Vagina (tissue), 2 donors: ENCODE results near the gene BIRC6. TPM values are rescaled to one million over a fixed set of nuclear protein-coding genes. Genes with fewer than 3 reads are reported as not detected.

Source experiments
- DNase-seq, 2 donors: peaks; one replicate each; pipeline ENCODE4 v3.0.0-alpha.2; 2017; ENCODE audit errors: extremely low spot score in 2 of 2
- H3K27ac ChIP-seq: fragments of 200-600 bp; sonication (generic); one replicate; pipeline ENCODE4 v1.5.1; 2019
- H3K27me3 ChIP-seq: fragments of 200-600 bp; sonication (generic); one replicate; pipeline ENCODE4 v1.5.1; 2019
- H3K36me3 ChIP-seq, 2 donors: fragments of 200-600 bp; sonication (generic); one replicate each; pipeline ENCODE4 v1.5.1; 2017 to 2019
- H3K4me1 ChIP-seq: fragments of 200-600 bp; sonication (generic); one replicate; pipeline ENCODE4 v1.5.1; 2019
- H3K4me3 ChIP-seq, 2 donors: fragments of 200-600 bp; sonication (generic); 1 replicate in 1 of 2; 2 replicates in 1 of 2; pipeline ENCODE4 v1.5.1; 2016 to 2019
- H3K9me3 ChIP-seq: fragments of 200-600 bp; sonication (generic); one replicate; pipeline ENCODE4 v1.5.1; 2019
- POLR2A ChIP-seq, 2 donors: fragments of 450-650 bp; IDR thresholded peaks; one replicate each; pipeline ENCODE4 v1.6.1; 2017; ENCODE audit warnings: antibody characterized with exemption in 2 of 2, mild to moderate bottlenecking in 2 of 2, moderate library complexity in 2 of 2
- POLR2AphosphoS5 ChIP-seq, 2 donors: sonication (generic); formaldehyde crosslinking; IDR thresholded peaks; one replicate each; pipeline ENCODE4 v1.9.0; 2017; ENCODE audit warnings: antibody characterized with exemption in 2 of 2, mild to moderate bottlenecking in 2 of 2, low read depth in 1 of 2; ENCODE audit not compliant: insufficient read depth in 1 of 2
- intact Hi-C: fragments of 100-400 bp; cut with DNase I; formaldehyde crosslinking; loops from one replicate; pipeline ENCODE4 v1.15.1; 2023
- total RNA-seq: library from RNA; depleted of rRNA; stranded (reverse); fragments of >200 nt; gene quantifications from one replicate; pipeline ENCODE4 v1.2.3, GENCODE V29; 2016
- TF ChIP-seq, protein P1 (sequence below), 3 experiments: fragments of 450-650 bp in 2 of 3; fragments of 200-600 bp in 1 of 3; sonication (generic) in 1 of 3; IDR thresholded peaks; one replicate each; pipeline ENCODE4 v1.5.1; 2017 to 2019; ENCODE audit warnings: antibody characterized with exemption in 3 of 3, mild to moderate bottlenecking in 2 of 3, moderate library complexity in 2 of 3

The BIRC6 gene
- total RNA-seq, 1 donor from 2014 or later = 92.8 TPM

DNA sequence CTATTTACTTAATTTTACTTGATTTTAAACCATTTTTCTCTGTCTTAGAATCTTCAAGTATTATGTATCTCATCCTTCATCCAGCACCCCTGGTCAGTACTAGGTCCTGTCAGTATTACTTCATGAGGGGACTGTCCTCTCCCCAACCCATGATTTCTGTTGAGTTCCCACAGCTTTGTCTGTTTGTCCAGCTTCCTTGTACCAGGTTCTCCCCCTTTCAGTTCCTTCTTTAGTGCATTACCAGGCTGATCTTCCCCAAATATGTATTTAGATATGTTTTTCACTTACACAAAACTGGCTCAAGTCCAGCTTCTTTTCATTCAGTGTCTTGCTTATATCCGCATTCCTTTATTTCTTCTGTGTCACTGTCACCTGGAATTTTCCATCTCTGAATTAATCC lies 257.3 kb downstream of the BIRC6 start:
- Histone ChIP-seq H3K36me3 (peaks cover 0 to 47% of the 10 kb centered on the region in 2 donors), H3K27me3 (no peaks in the 10 kb centered on the region), H3K27ac (no peak overlapping the region), H3K4me3 (no peak overlapping the region), H3K4me1 (no peaks in the 10 kb centered on the region), H3K9me3 (no peaks in the 10 kb centered on the region)
- no peak for DNase-seq
- intact Hi-C loops = no loop called here
- no peak for TF ChIP-seq POLR2AphosphoS5 (IDR thresholded peaks at IDR 0.05; ENCODE audit: insufficient read depth in 1 of 2, low read depth in 1 of 2)
- TF ChIP-seq, protein P1, sequence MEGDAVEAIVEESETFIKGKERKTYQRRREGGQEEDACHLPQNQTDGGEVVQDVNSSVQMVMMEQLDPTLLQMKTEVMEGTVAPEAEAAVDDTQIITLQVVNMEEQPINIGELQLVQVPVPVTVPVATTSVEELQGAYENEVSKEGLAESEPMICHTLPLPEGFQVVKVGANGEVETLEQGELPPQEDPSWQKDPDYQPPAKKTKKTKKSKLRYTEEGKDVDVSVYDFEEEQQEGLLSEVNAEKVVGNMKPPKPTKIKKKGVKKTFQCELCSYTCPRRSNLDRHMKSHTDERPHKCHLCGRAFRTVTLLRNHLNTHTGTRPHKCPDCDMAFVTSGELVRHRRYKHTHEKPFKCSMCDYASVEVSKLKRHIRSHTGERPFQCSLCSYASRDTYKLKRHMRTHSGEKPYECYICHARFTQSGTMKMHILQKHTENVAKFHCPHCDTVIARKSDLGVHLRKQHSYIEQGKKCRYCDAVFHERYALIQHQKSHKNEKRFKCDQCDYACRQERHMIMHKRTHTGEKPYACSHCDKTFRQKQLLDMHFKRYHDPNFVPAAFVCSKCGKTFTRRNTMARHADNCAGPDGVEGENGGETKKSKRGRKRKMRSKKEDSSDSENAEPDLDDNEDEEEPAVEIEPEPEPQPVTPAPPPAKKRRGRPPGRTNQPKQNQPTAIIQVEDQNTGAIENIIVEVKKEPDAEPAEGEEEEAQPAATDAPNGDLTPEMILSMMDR (IDR thresholded peaks at IDR 0.05) = no peak
- no peak for TF ChIP-seq POLR2A (IDR thresholded peaks at IDR 0.05)

DNA sequence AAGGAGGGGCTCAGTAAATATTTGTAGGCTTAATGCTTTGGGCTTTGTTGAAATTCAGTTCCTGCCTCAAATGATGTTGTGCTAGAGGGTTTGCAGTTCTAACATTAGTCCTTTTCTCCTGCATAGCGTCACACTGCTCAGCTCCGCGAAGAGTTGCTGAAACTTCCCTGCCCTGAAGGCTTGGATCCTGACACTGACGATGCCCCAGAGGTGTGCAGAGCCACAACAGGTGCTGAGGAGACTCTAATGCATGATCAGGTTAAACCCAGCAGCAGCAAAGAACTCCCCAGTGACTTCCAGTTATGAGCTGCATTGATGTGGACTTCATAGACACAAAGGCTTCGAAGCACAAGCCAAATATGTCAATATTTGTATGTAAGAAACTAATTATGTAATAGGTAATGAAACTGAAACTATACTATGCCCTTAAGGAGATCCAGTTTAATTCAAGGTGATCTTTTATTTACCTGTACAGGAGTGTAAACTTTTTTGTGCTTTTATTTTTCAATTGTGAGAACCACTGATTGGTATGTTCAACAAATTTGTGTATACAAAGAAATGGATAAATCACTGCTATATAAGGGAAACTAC lies 260.9 kb downstream of the BIRC6 start:
- TF ChIP-seq POLR2AphosphoS5 (IDR thresholded peaks at IDR 0.05; ENCODE audit: insufficient read depth in 1 of 2, low read depth in 1 of 2) = no peak
- TF ChIP-seq POLR2A (IDR thresholded peaks at IDR 0.05) = no peak
- TF ChIP-seq, protein P1 (IDR thresholded peaks at IDR 0.05) = no peak

DNA sequence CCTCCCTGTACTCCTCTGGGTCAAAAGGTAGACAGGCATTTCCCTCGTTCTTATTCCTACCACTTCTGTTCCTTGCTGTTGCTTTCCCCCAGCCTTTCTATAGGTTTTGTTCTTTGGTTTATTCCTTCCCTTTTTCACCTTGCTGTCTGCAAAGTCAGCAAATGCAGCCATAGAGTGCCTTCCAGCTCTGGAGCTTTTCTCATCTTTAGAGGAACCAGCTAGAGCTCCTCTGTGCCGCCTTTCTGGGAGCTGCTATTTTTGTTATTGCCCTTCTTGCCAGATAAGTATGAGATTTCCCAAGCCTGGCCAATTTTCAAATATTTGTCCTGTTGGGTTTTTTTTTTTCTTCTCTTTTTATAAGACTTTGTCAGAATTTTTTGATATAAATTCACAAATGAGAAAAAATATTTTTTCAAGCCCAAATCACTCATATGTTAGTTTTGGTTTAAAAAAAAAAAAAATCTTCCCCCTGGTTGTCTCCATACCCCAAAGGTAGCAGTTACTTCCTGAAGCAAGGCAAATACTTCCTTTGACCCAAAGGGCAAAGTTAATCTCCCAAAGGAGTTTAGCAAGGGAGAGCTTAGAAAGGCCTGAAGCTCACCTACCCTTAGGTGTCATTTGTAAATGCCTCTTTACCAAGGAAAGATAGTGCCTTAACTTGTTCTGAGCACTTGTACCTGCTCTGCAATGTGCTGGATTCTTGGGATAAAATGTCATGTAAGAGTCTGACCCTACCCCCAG lies 265.9 kb downstream of the BIRC6 start:
- H3K9me3 ChIP-seq = no peaks in the 10 kb centered on the region
- H3K27me3 ChIP-seq = no peaks in the 10 kb centered on the region
- no peak overlapping the region for H3K27ac ChIP-seq
- DNase-seq = no peak
- H3K4me1 ChIP-seq = peaks cover 9% of the 10 kb centered on the region
- intact Hi-C loops = no loop called here
- TF ChIP-seq POLR2A (IDR thresholded peaks at IDR 0.05) (no peak), POLR2AphosphoS5 (IDR thresholded peaks at IDR 0.05; ENCODE audit: insufficient read depth in 1 of 2, low read depth in 1 of 2) (no peak)
- TF ChIP-seq, protein P1 (IDR thresholded peaks at IDR 0.05) = no peak
- H3K36me3 ChIP-seq = peaks cover 0 to 9% of the 10 kb centered on the region in 2 donors
- no peak overlapping the region for H3K4me3 ChIP-seq

More for the DNA sequence above, 260.9 kb downstream of the BIRC6 start:
- no peak for DNase-seq
- Histone ChIP-seq H3K4me1 (peaks cover 3% of the 10 kb centered on the region), H3K9me3 (no peaks in the 10 kb centered on the region), H3K27me3 (no peaks in the 10 kb centered on the region), H3K4me3 (no peak overlapping the region), H3K27ac (no peak overlapping the region), H3K36me3 (peaks cover 0 to 37% of the 10 kb centered on the region in 2 donors)
- intact Hi-C loops = no loop called here

DNA sequence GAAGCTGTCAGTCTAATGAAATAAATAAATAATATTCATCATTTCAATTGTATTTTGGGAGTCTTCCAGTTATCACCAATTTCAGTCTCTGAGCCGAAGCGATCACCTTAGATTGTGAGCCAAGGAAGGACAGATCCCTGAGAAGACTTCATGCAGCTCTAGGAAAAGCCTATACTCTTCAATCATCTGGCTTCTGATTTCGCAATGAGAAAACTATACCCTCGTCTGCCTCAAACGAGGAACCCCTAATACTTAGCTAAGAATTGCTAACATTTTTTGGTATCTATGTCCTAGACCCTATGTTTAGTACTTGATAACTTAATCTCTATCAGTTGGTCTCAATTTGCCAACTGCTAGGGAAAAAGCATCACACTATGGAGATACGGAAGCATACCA lies 266.5 kb downstream of the BIRC6 start:
- Histone ChIP-seq H3K4me3 (no peak overlapping the region), H3K36me3 (peaks cover 0 to 9% of the 10 kb centered on the region in 2 donors), H3K27me3 (no peaks in the 10 kb centered on the region), H3K4me1 (peaks cover 10% of the 10 kb centered on the region), H3K9me3 (no peaks in the 10 kb centered on the region), H3K27ac (no peak overlapping the region)
- intact Hi-C loops = no loop called here
- DNase-seq = no peak
- TF ChIP-seq POLR2A (IDR thresholded peaks at IDR 0.05) (no peak), POLR2AphosphoS5 (IDR thresholded peaks at IDR 0.05; ENCODE audit: insufficient read depth in 1 of 2, low read depth in 1 of 2) (no peak)
- TF ChIP-seq, protein P1 (IDR thresholded peaks at IDR 0.05) = no peak

DNA sequence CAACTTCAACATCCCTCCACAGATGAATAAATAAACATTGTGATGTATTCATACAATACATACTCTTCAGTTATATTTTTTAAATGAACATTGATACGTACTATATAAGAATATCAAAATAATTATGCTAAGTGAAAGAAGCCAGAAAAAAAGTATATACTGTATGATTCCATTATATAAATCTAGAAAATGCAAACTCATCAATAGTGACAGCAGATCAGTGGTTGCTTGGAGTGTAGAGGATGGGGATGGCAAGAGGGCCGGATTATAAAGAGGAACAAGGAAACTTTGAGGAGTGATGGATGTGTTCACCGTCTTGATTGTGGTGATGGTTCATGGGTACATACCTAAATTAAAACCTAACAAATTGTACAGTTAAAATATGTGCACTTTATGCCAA lies 268.0 kb downstream of the BIRC6 start:
- no peaks in the 10 kb centered on the region for H3K27me3 ChIP-seq
- H3K9me3 ChIP-seq = no peaks in the 10 kb centered on the region
- H3K27ac ChIP-seq = no peak overlapping the region
- TF ChIP-seq POLR2AphosphoS5 (IDR thresholded peaks at IDR 0.05; ENCODE audit: insufficient read depth in 1 of 2, low read depth in 1 of 2) (no peak), POLR2A (IDR thresholded peaks at IDR 0.05) (no peak)
- TF ChIP-seq, protein P1 (IDR thresholded peaks at IDR 0.05) = no peak
- intact Hi-C loops = no loop called here
- H3K4me1 ChIP-seq = peaks cover 25% of the 10 kb centered on the region
- no peak overlapping the region for H3K4me3 ChIP-seq
- no peaks in the 10 kb centered on the region for H3K36me3 ChIP-seq
- DNase-seq = no peak
